Body of pancreas (tissue), 4 donors: Measurements from ENCODE around the gene CCDC112. TPM values are rescaled to one million over a fixed set of nuclear protein-coding genes. Genes with fewer than 3 reads are reported as not detected.

Source experiments
- ATAC-seq: fragments of 150-250 bp; one replicate; pipeline ENCODE4 v1.9.1; 2016
- DNase-seq, 4 donors: peaks; one replicate each; pipeline ENCODE4 v3.0.0-alpha.2; 2019
- H3K27ac ChIP-seq, 4 donors: fragments of 200-600 bp; sonication (generic); 1 replicate in 3 of 4; 2 replicates in 1 of 4; pipeline versions ENCODE4 v1.5.1 to v1.6.1; 2016 to 2019; ENCODE audit warnings: mild to moderate bottlenecking in 1 of 4, mixed read lengths in 1 of 4, moderate library complexity in 1 of 4
- H3K27me3 ChIP-seq, 2 donors: fragments of 200-600 bp; sonication (generic); one replicate each; pipeline ENCODE4 v1.6.0; 2016; ENCODE audit warnings: mild to moderate bottlenecking in 1 of 2
- H3K36me3 ChIP-seq, 2 donors: fragments of 200-600 bp; sonication (generic); replicated peaks in 1 of 2; 2 replicates each; pipeline ENCODE4 v1.5.1; 2016; ENCODE audit warnings: low read depth in 2 of 2; ENCODE audit not compliant: insufficient read depth in 1 of 2
- H3K4me1 ChIP-seq: fragments of 200-600 bp; sonication (generic); one replicate; pipeline ENCODE4 v1.6.0; 2016
- H3K4me3 ChIP-seq, 2 donors: fragments of 200-600 bp; sonication (generic); 1 replicate in 1 of 2; 2 replicates in 1 of 2; pipeline ENCODE4 v1.5.1; 2016 to 2019
- H3K9me3 ChIP-seq, 3 donors: fragments of 200-600 bp; sonication (generic); 1 replicate in 2 of 3; 2 replicates in 1 of 3; pipeline ENCODE4 v1.5.1; 2016
- CTCF ChIP-seq, 7 experiments: fragments of 450-650 bp in 4 of 7; fragments of 200-600 bp in 3 of 7; sonication (generic) in 3 of 7; IDR thresholded peaks; one replicate each; pipeline ENCODE4 v1.5.1; 2016 to 2019; ENCODE audit warnings: antibody characterized with exemption in 7 of 7
- POLR2A ChIP-seq, 3 donors: fragments of 450-650 bp; IDR thresholded peaks; one replicate each; pipeline ENCODE4 v1.6.1; 2016; ENCODE audit warnings: antibody characterized with exemption in 3 of 3, mild to moderate bottlenecking in 2 of 3
- WGBS, 2 donors: methylation state at CpG; one replicate each; pipeline ENCODE4 v1.1.5; 2017; 5-methylcytosine and 5-hydroxymethylcytosine counted together
- intact Hi-C: fragments of 100-400 bp; cut with DNase I; formaldehyde crosslinking; loops from one replicate; pipeline ENCODE4 v1.15.1; 2023
- total RNA-seq, 2 donors: library from RNA; depleted of rRNA; stranded (reverse); fragments of >200 nt; gene quantifications; one replicate each; pipeline ENCODE4 v1.1.0, GENCODE V29; 2016

CCDC112 gene
- total RNA-seq, 2 donors from 2014 or later, result 10.1 to 20.1 TPM

DNA sequence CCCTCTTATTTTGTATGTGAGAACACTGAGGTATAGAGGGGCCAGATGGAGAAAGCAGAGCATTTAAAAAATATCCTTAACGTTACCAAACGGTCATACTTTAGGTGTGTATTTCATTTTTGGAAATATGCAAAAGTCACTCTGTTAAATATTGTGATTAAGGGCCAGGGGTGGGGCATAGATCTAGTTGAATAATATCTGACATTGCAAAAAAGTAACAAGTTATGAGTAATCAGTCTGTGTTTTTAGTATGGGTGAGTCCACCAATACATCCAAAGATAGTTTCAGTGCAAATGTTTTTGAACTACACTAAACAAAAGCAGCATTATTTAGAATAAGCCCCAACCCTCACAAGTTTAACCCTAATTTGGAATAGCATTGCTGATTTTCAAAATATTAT, 45.3 kb upstream of the CCDC112 start:
- TF ChIP-seq POLR2A (IDR thresholded peaks at IDR 0.05), result no peak
- TF ChIP-seq CTCF (IDR thresholded peaks at IDR 0.05), result no peak
- no peaks in the 10 kb centered on the region for H3K36me3 ChIP-seq
- no peak overlapping the region for H3K27ac ChIP-seq
- H3K4me3 ChIP-seq, result no peak overlapping the region
- WGBS, 2 donors, result 90 to 95% methylated on average over 2 of the region's 2 CpGs
- ATAC-seq (no peak), DNase-seq (no peak)
- H3K4me1 ChIP-seq, result no peaks in the 10 kb centered on the region
- H3K27me3 ChIP-seq, result no peaks in the 10 kb centered on the region
- no peaks in the 10 kb centered on the region for H3K9me3 ChIP-seq
- intact Hi-C loops, result no loop called here

DNA sequence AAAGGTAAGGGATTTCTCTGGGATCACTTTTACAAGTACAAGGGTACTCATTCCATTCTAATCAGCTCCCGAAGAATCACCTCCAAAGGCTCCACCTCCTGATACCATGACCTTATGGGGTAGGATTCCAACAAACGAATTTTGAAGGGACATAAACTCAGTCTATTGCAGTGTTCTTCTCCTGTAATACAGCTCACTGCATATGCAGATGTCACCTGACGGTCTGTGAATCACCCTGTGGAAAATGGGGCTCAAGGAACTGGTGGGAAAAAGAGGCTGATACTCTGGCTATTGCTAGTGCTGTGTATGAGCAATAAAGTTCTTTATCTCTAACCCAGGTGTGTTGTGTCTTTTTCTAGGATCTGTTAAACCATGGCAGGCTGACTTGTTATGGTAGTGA, 42.4 kb upstream of the CCDC112 start:
- WGBS, 2 donors, result 73 to 79% methylated on average over 3 of the region's 3 CpGs
- DNase-seq (no peak), ATAC-seq (no peak)
- intact Hi-C loops, result no loop called here
- no peaks in the 10 kb centered on the region for H3K4me1 ChIP-seq
- TF ChIP-seq CTCF (IDR thresholded peaks at IDR 0.05) (no peak), POLR2A (IDR thresholded peaks at IDR 0.05) (no peak)
- H3K27me3 ChIP-seq, result no peaks in the 10 kb centered on the region
- H3K27ac ChIP-seq, result no peak overlapping the region
- H3K36me3 ChIP-seq, result no peaks in the 10 kb centered on the region
- H3K4me3 ChIP-seq, result no peak overlapping the region
- H3K9me3 ChIP-seq, result no peaks in the 10 kb centered on the region

- Histone ChIP-seq H3K4me3 (no peak overlapping the region), H3K36me3 (no peaks in the 10 kb centered on the region), H3K27me3 (no peaks in the 10 kb centered on the region), H3K9me3 (no peaks in the 10 kb centered on the region), H3K4me1 (no peaks in the 10 kb centered on the region), H3K27ac (no peak overlapping the region)
- WGBS, 2 donors, result 88 to 100% methylated on average over 1 of the region's 1 CpG
- intact Hi-C loops, result no loop called here
- ATAC-seq (no peak), DNase-seq (no peak)
- no peak for TF ChIP-seq POLR2A (IDR thresholded peaks at IDR 0.05)
- TF ChIP-seq CTCF (IDR thresholded peaks at IDR 0.05), result no peak
Observed at GRCh38 chr5:115337882-115338281, 41.4 kb upstream of the CCDC112 start.

- no peak for DNase-seq
Observed at GRCh38 chr5:115336964-115337363, 40.5 kb upstream of the CCDC112 start.

More at GRCh38 chr5:115336964-115337363, 40.5 kb upstream of the CCDC112 start:
- WGBS, 2 donors, result 87 to 93% methylated on average over 1 of the region's 1 CpG
- no peaks in the 10 kb centered on the region for H3K4me1 ChIP-seq
- no peaks in the 10 kb centered on the region for H3K36me3 ChIP-seq
- ATAC-seq, result no peak
- no peaks in the 10 kb centered on the region for H3K9me3 ChIP-seq
- intact Hi-C loops, result no loop called here
- H3K27me3 ChIP-seq, result no peaks in the 10 kb centered on the region
- no peak overlapping the region for H3K4me3 ChIP-seq
- TF ChIP-seq POLR2A (IDR thresholded peaks at IDR 0.05) (no peak), CTCF (IDR thresholded peaks at IDR 0.05) (no peak)
- H3K27ac ChIP-seq, result no peak overlapping the region
